WI38 (cell line): ENCODE measurements around the gene SPHK2.

Experiments used
- H3K4me3 ChIP-seq: 2 replicates; pipeline ENCODE4 v1.5.1; 2011; ENCODE audit warnings: low read depth, mild to moderate bottlenecking, control low read depth, low read length
- TF ChIP-seq, protein P1 (sequence below): IDR thresholded peaks from 2 replicates; pipeline ENCODE4 v1.5.1; 2012; ENCODE audit warnings: low read depth, mild to moderate bottlenecking, control low read depth, low read length

SPHK2 gene

DNA sequence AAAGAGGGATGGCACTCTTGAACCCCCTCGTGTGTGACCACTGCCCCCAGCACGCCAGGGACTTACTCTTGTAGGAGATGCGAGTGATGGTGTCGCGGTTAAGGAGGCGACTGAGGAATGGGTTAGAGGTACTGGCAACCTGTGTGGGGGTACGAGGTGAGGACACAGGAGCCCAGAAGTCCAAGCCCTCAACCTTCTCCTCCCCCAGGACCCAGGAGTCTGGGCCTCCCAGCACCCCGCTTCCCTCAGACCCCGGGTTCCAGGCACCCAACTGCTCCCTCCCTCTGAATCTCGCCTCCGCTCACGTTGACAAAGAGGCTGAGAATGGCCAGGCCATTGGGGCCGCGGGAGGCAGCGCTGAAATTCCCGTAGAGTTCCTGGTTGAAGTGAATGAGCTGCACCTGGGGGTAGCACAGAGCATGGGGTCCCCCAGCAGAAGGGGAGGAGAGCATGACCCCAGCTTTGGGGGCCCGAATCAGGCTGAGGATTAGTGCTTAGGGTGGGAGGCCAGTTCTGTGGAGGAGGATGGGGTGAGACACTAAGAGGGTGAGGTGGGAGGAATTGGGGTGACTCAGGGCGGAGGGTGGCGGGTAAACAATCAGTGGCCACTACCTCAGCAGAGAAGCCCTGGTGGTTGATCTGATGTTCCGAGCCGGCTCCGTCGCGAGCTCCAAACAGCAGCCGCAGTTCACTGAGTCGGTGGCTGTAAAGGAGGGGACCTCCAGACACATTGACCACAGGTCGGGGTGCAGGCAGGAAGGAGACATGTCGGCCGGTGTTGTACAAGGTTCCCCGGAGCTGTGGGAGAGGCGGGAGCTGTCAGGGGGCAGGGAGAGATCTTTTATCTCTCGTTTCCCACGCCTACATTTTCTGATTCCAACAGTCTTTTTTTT is 20.4 kb downstream of the SPHK2 start:
- TF ChIP-seq, protein P1, sequence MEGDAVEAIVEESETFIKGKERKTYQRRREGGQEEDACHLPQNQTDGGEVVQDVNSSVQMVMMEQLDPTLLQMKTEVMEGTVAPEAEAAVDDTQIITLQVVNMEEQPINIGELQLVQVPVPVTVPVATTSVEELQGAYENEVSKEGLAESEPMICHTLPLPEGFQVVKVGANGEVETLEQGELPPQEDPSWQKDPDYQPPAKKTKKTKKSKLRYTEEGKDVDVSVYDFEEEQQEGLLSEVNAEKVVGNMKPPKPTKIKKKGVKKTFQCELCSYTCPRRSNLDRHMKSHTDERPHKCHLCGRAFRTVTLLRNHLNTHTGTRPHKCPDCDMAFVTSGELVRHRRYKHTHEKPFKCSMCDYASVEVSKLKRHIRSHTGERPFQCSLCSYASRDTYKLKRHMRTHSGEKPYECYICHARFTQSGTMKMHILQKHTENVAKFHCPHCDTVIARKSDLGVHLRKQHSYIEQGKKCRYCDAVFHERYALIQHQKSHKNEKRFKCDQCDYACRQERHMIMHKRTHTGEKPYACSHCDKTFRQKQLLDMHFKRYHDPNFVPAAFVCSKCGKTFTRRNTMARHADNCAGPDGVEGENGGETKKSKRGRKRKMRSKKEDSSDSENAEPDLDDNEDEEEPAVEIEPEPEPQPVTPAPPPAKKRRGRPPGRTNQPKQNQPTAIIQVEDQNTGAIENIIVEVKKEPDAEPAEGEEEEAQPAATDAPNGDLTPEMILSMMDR = no peak
- no peak overlapping the region for H3K4me3 ChIP-seq

DNA sequence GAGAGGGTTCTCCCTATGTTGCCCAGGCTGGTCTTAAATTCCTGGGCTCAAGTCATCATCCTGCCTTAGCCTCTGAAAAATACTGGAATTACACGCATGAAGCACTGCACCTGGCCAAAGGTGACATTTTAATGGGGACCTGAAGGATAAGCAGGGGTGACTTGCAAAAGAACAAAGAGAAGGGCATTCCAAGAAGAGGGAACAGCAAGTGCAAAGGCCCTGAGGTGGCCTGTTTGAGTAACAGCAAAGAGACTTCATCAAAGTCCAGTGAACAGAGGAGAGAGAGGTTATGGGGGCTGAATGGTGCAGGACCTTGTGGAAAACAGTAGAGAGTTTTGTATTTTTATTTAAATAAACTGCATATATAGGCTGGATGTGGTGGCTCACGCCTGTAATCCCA is 22.5 kb downstream of the SPHK2 start:
- TF ChIP-seq, protein P1 = no peak
- no peak overlapping the region for H3K4me3 ChIP-seq

DNA sequence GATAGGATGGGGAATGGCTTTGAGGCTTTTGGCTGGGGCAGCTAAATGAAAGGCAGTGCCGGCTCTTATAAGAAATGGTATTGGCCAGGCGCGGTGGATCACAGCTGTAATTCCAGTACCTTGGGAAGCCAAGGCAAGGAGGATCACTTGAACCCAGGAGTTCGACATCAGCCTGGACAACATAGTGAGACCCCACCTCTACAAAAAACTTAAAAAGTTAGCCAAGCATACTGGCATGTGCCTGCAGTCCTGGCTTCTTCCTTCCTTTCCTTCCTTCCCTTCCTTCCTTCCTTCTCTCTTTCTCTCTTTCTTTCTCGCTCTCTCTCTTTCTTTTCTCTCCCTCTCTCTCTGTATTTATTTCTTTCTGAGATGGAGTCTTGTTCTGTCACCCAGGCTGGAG is 23.6 kb downstream of the SPHK2 start:
- TF ChIP-seq, protein P1 = no peak
- H3K4me3 ChIP-seq = no peak overlapping the region

DNA sequence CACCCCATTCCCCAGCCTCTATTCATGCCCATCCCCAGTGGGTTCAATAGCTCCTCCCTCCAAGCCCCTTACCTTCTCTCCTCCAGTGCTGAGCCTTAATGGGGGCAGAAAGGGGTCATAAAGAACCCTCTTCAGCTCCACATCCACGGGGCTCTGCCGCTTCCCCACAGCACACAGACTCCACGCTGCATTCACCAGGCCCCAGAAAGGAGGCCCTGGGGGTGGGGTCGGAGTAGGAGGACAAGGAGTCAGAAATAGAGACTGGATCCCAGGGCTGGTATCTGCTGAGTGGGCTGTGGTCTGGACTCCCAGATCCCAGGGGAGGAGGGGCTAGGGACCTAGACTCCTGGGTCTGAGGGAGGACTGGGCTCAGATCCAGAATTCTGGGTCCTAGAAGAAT is 25.0 kb downstream of the SPHK2 start:
- H3K4me3 ChIP-seq = no peak overlapping the region

DNA sequence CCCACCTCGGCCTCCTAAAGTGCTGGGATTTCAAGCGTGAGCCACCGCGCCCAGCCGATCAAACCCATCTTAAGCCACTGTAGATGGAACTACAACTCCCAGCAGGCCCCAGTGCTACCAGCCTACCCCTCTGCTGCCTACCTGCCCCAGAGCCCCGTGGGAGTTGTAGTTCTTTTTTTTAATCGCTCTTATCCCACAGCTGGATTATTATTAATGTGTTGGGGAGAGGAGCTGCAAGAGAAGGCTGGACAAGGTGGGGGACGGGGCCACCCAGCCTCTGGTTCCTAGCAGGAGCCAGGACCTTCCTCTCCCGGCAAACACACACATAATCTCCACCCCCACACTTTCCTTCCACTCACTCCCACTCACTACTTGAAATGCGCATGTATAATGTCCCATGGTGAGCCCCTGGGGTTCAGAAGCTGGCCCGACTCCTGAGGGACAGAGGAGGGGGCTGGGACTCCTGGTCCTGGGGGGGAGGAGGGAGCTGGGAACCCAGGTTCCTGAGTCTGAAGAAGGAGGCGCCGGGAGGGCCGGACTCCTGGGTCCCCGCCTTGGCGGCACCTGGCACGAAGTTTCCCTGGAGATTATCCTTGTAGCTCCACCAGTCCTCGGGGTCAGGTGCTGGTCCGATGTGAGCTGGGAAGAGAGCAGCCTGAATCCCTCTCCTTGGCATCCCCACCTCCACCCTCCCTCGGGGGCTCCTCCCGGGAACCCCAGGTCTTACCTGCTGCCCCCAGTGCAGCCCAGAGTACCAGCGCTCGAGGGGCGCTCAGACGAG is 25.7 kb downstream of the SPHK2 start:
- H3K4me3 ChIP-seq = no peak overlapping the region
- TF ChIP-seq, protein P1 = no peak

More for the DNA sequence above, 25.0 kb downstream of the SPHK2 start:
- TF ChIP-seq, protein P1 = no peak

DNA sequence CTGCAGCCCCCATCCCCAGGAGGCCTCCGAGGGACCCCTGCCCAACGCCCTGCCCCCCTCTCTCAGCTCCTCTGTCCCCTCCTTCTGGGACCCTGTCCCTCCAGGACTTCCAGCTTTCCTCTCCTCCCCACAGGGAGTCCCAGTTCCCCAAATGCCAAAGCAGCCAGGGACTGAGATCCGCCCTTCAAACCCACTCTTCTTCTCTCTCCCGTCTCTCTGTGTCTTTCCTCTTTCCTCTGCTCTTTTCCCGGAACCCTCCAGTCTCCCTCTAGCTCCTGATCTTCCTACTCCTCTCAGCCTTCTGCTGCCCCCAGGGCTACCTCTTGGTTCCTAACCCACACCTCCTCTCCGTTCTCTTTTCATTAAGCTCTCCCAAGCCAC is 26.3 kb downstream of the SPHK2 start:
- TF ChIP-seq, protein P1 = no peak
- H3K4me3 ChIP-seq = no peak overlapping the region
